ENCODE data around the gene MRNIP.

MRNIP gene

GRCh38 chr5:179833056-179833708, 25.4 kb downstream of the MRNIP start:
- peaks cover 21 to 87% (median 67%) of the 10 kb centered on the region in 4 experiments for H3K36me3 ChIP-seq (ENCODE audit: control insufficient read depth in 4 of 4, insufficient read depth in 4 of 4, low read length in 3 of 4)
- WGBS (ENCODE audit: insufficient coverage) = 96% methylated on average over 23 of the region's 23 CpGs

GRCh38 chr5:179832039-179832745, 26.4 kb downstream of the MRNIP start:
- POLR2A ChIA-PET = interaction anchor here (0.7 to 2.1 kb wide), 4 partner anchors 10 to 31 kb away, joined by 3 to 7 read pairs (median 3); partner anchors contain the start of gene MRNIP
- H3K36me3 ChIP-seq (ENCODE audit: control insufficient read depth in 4 of 4, insufficient read depth in 4 of 4, low read length in 3 of 4) = peaks cover 21 to 77% (median 60%) of the 10 kb centered on the region in 4 experiments
- peaks cover 0 to 8% (median 6%) of the 10 kb centered on the region in 4 experiments for H3K4me1 ChIP-seq (ENCODE audit: control extremely low read depth in 1 of 4, control insufficient read depth in 4 of 4, insufficient read depth in 4 of 4, low read length in 3 of 4)
- H3K27ac ChIP-seq (ENCODE audit: insufficient read depth in 1 of 2, low read depth in 1 of 2, low read length in 2 of 2, poor library complexity in 1 of 2, severe bottlenecking in 2 of 2) = no peak overlapping the region
- CTCF ChIA-PET = interaction anchor here (0.8 to 14.0 kb wide), 8 partner anchors 10 to 82 kb away, joined by 3 to 124 read pairs (median 4); partner anchors contain the start of genes LTC4S and SQSTM1
- DNase-seq = no peak
- WGBS (ENCODE audit: insufficient coverage) = 98% methylated on average over 17 of the region's 20 CpGs
- H3K9me3 ChIP-seq (ENCODE audit: control extremely low read depth in 1 of 5, control insufficient read depth in 4 of 5, insufficient read depth in 2 of 5, low read depth in 1 of 5, low read length in 4 of 5) = no peaks in the 10 kb centered on the region
- no peaks in the 10 kb centered on the region for H3K27me3 ChIP-seq (replicated peaks in 2 of 5; ENCODE audit: control insufficient read depth in 4 of 5, insufficient read depth in 5 of 5, low read length in 4 of 5)
- no peak overlapping the region for H3K4me3 ChIP-seq (ENCODE audit: control insufficient read depth in 1 of 7, extremely low read depth in 1 of 7, insufficient read depth in 4 of 7, low read depth in 2 of 7, low read length in 6 of 7)

More at GRCh38 chr5:179833056-179833708, 25.4 kb downstream of the MRNIP start:
- H3K4me3 ChIP-seq (ENCODE audit: control insufficient read depth in 1 of 7, extremely low read depth in 1 of 7, insufficient read depth in 4 of 7, low read depth in 2 of 7, low read length in 6 of 7) = no peak overlapping the region
- ChIA-PET CTCF (interaction anchor here (0.5 to 14.0 kb wide), 10 partner anchors 11 to 257 kb away, joined by 3 to 124 read pairs (median 3); partner anchors contain the start of gene LTC4S), POLR2A (interaction anchor here (0.7 to 2.1 kb wide), 3 partner anchors 11 to 32 kb away, joined by 3 to 7 read pairs (median 3); partner anchors contain the start of gene MRNIP)
- H3K27me3 ChIP-seq (replicated peaks in 2 of 5; ENCODE audit: control insufficient read depth in 4 of 5, insufficient read depth in 5 of 5, low read length in 4 of 5) = no peaks in the 10 kb centered on the region
- H3K4me1 ChIP-seq (ENCODE audit: control extremely low read depth in 1 of 4, control insufficient read depth in 4 of 4, insufficient read depth in 4 of 4, low read length in 3 of 4) = peaks cover 0 to 2% (median 0%) of the 10 kb centered on the region in 4 experiments
- H3K27ac ChIP-seq (ENCODE audit: insufficient read depth in 1 of 2, low read depth in 1 of 2, low read length in 2 of 2, poor library complexity in 1 of 2, severe bottlenecking in 2 of 2) = no peak overlapping the region
- no peak for DNase-seq
- no peaks in the 10 kb centered on the region for H3K9me3 ChIP-seq (ENCODE audit: control extremely low read depth in 1 of 5, control insufficient read depth in 4 of 5, insufficient read depth in 2 of 5, low read depth in 1 of 5, low read length in 4 of 5)

GRCh38 chr5:179830818-179831468, 27.7 kb downstream of the MRNIP start:
- Histone ChIP-seq H3K27ac (ENCODE audit: insufficient read depth in 1 of 2, low read depth in 1 of 2, low read length in 2 of 2, poor library complexity in 1 of 2, severe bottlenecking in 2 of 2) (no peak overlapping the region), H3K36me3 (ENCODE audit: control insufficient read depth in 4 of 4, insufficient read depth in 4 of 4, low read length in 3 of 4) (peaks cover 23 to 77% (median 54%) of the 10 kb centered on the region in 4 experiments), H3K4me1 (ENCODE audit: control extremely low read depth in 1 of 4, control insufficient read depth in 4 of 4, insufficient read depth in 4 of 4, low read length in 3 of 4) (peaks cover 0 to 14% (median 5%) of the 10 kb centered on the region in 4 experiments), H3K9me3 (ENCODE audit: control extremely low read depth in 1 of 5, control insufficient read depth in 4 of 5, insufficient read depth in 2 of 5, low read depth in 1 of 5, low read length in 4 of 5) (no peaks in the 10 kb centered on the region), H3K27me3 (replicated peaks in 2 of 5; ENCODE audit: control insufficient read depth in 4 of 5, insufficient read depth in 5 of 5, low read length in 4 of 5) (no peaks in the 10 kb centered on the region), H3K4me3 (ENCODE audit: control insufficient read depth in 1 of 7, extremely low read depth in 1 of 7, insufficient read depth in 4 of 7, low read depth in 2 of 7, low read length in 6 of 7) (no peak overlapping the region)
- ChIA-PET CTCF (interaction anchor here (1.0 to 14.0 kb wide), 4 partner anchors 9 to 67 kb away, joined by 3 to 124 read pairs (median 5); partner anchors contain the start of gene LTC4S), POLR2A (interaction anchor here (0.6 to 2.1 kb wide), 4 partner anchors 9 to 240 kb away, joined by 3 to 7 read pairs (median 3); no protein-coding TSS in a partner anchor)
- 99% methylated on average over 7 of the region's 7 CpGs for WGBS (ENCODE audit: insufficient coverage)
- no peak for DNase-seq

- Histone ChIP-seq H3K4me1 (ENCODE audit: control extremely low read depth in 1 of 4, control insufficient read depth in 4 of 4, insufficient read depth in 4 of 4, low read length in 3 of 4) (peaks cover 0 to 14% (median 5%) of the 10 kb centered on the region in 4 experiments), H3K36me3 (ENCODE audit: control insufficient read depth in 4 of 4, insufficient read depth in 4 of 4, low read length in 3 of 4) (peaks cover 32 to 80% (median 64%) of the 10 kb centered on the region in 4 experiments), H3K27me3 (replicated peaks in 2 of 5; ENCODE audit: control insufficient read depth in 4 of 5, insufficient read depth in 5 of 5, low read length in 4 of 5) (no peaks in the 10 kb centered on the region), H3K4me3 (ENCODE audit: control insufficient read depth in 1 of 7, extremely low read depth in 1 of 7, insufficient read depth in 4 of 7, low read depth in 2 of 7, low read length in 6 of 7) (no peak overlapping the region), H3K9me3 (ENCODE audit: control extremely low read depth in 1 of 5, control insufficient read depth in 4 of 5, insufficient read depth in 2 of 5, low read depth in 1 of 5, low read length in 4 of 5) (no peaks in the 10 kb centered on the region), H3K27ac (ENCODE audit: insufficient read depth in 1 of 2, low read depth in 1 of 2, low read length in 2 of 2, poor library complexity in 1 of 2, severe bottlenecking in 2 of 2) (no peak overlapping the region)
- 98% methylated on average over 4 of the region's 7 CpGs for WGBS (ENCODE audit: insufficient coverage)
- CTCF ChIA-PET = interaction anchor here (1.5 to 14.0 kb wide), 2 partner anchors 28 to 36 kb away, joined by 3 to 124 read pairs; partner anchors contain the start of gene LTC4S
- POLR2A ChIA-PET = interaction anchor here (0.6 to 1.0 kb wide), 2 partner anchors 14 to 26 kb away, joined by 3 read pairs; no protein-coding TSS in a partner anchor
- no peak for DNase-seq
Observed at GRCh38 chr5:179829732-179830435, 28.7 kb downstream of the MRNIP start.

- Histone ChIP-seq H3K9me3 (ENCODE audit: control extremely low read depth in 1 of 5, control insufficient read depth in 4 of 5, insufficient read depth in 2 of 5, low read depth in 1 of 5, low read length in 4 of 5) (no peaks in the 10 kb centered on the region), H3K4me1 (ENCODE audit: control extremely low read depth in 1 of 4, control insufficient read depth in 4 of 4, insufficient read depth in 4 of 4, low read length in 3 of 4) (peaks cover 0 to 14% (median 5%) of the 10 kb centered on the region in 4 experiments), H3K36me3 (ENCODE audit: control insufficient read depth in 4 of 4, insufficient read depth in 4 of 4, low read length in 3 of 4) (peaks cover 34 to 87% (median 72%) of the 10 kb centered on the region in 4 experiments), H3K27me3 (replicated peaks in 2 of 5; ENCODE audit: control insufficient read depth in 4 of 5, insufficient read depth in 5 of 5, low read length in 4 of 5) (no peaks in the 10 kb centered on the region), H3K27ac (ENCODE audit: insufficient read depth in 1 of 2, low read depth in 1 of 2, low read length in 2 of 2, poor library complexity in 1 of 2, severe bottlenecking in 2 of 2) (no peak overlapping the region), H3K4me3 (ENCODE audit: control insufficient read depth in 1 of 7, extremely low read depth in 1 of 7, insufficient read depth in 4 of 7, low read depth in 2 of 7, low read length in 6 of 7) (no peak overlapping the region)
- CTCF ChIA-PET = interaction anchor here (0.9 to 14.0 kb wide), 4 partner anchors 27 to 35 kb away, joined by 3 to 124 read pairs (median 3); partner anchors contain the start of gene LTC4S
- DNase-seq = no peak
- WGBS (ENCODE audit: insufficient coverage) = 100% methylated on average over 2 of the region's 3 CpGs
- POLR2A ChIA-PET = interaction anchor here (0.6 to 1.0 kb wide), 3 partner anchors 9 to 358 kb away, joined by 3 read pairs; no protein-coding TSS in a partner anchor
Observed at GRCh38 chr5:179828756-179829421, 29.7 kb downstream of the MRNIP start.
